ENCODE measurements around the gene GALNT9. TPM values are rescaled to one million over a fixed set of nuclear protein-coding genes. Genes with fewer than 3 reads are reported as not detected.

The GALNT9 gene
- total RNA-seq, 1 experiment from 2014 or later, result 0.44 TPM

DNA sequence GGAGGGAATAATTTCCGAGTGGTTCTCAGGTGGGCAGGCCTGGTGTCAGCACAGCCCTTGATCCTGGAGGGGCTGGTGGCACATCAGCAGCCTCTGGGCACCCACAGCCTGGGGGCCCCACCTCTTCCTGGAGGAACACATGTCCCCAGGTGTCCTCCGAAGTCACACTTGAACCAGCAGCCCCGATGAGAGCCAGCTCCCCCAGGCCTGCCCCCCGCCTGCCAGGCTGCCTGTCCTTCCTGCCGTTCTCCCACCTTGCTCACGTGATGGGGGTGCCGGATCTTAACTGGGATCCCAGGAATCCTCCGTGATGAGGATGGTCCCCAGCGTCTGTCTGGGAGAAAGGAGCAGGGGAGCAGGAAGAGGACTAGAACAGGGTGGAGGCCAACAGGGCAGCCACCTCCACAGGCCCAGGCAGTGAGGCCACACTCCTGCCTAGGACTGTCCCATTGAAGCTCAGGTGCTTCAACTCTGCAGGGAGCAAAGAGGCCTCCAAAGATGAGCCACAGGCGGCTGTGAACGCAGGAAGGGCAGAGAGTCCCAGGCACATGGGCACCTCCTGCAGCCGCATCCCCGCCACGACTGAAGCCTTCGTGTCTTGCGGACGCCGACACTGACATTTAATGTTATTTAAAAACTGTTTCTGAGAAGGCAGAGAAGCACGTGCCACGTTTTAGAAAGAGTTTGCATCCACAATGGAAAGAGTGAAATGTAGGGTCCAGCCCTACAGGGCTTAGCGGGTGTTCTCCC, 77.5 kb downstream of the GALNT9 start:
- no peak for ATAC-seq
- CTCF ChIA-PET, result no interaction called here
- Histone ChIP-seq H3K27me3 (ENCODE audit: low read length) (peaks cover 19% of the 10 kb centered on the region), H3K9me3 (ENCODE audit: low read length) (no peaks in the 10 kb centered on the region), H3K9ac (ENCODE audit: low read length) (no peak overlapping the region), H4K20me1 (ENCODE audit: low read length) (no peaks in the 10 kb centered on the region), H3K36me3 (ENCODE audit: low read depth, low read length) (no peaks in the 10 kb centered on the region), H3K27ac (ENCODE audit: low read length) (no peak overlapping the region), H3K4me3 (ENCODE audit: low read length) (no peak overlapping the region), H3K4me1 (ENCODE audit: insufficient read depth, low read length) (no peaks in the 10 kb centered on the region), H3F3A (ENCODE audit: low read length, unreplicated experiment) (no peaks in the 10 kb centered on the region), H3K4me2 (ENCODE audit: low read length) (no peak overlapping the region), H3K79me2 (ENCODE audit: low read length) (no peaks in the 10 kb centered on the region), H3K9me2 (replicated peaks; ENCODE audit: low read length) (no peaks in the 10 kb centered on the region), H2AFZ (ENCODE audit: low read length) (no peak overlapping the region)
- no peak for TF ChIP-seq EZH2 (IDR thresholded peaks at IDR 0.05; ENCODE audit: low read length, unreplicated experiment)
- TF ChIP-seq, protein P1, sequence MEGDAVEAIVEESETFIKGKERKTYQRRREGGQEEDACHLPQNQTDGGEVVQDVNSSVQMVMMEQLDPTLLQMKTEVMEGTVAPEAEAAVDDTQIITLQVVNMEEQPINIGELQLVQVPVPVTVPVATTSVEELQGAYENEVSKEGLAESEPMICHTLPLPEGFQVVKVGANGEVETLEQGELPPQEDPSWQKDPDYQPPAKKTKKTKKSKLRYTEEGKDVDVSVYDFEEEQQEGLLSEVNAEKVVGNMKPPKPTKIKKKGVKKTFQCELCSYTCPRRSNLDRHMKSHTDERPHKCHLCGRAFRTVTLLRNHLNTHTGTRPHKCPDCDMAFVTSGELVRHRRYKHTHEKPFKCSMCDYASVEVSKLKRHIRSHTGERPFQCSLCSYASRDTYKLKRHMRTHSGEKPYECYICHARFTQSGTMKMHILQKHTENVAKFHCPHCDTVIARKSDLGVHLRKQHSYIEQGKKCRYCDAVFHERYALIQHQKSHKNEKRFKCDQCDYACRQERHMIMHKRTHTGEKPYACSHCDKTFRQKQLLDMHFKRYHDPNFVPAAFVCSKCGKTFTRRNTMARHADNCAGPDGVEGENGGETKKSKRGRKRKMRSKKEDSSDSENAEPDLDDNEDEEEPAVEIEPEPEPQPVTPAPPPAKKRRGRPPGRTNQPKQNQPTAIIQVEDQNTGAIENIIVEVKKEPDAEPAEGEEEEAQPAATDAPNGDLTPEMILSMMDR (conservative IDR thresholded peaks at IDR 0.05; ENCODE audit: low read depth, low read length), result no peak
- no peak for TF ChIP-seq EZH2phosphoT487 (IDR thresholded peaks at IDR 0.05; ENCODE audit: borderline replicate concordance, low read length)
- intact Hi-C loops (cut with micrococcal nuclease), result no loop called here
- POLR2A ChIA-PET (ENCODE audit: unreplicated experiment), result no interaction called here
- no peak for DNase-seq
- BruUV-seq (replicated peaks), result no TSS peak

- TF ChIP-seq EZH2phosphoT487 (IDR thresholded peaks at IDR 0.05; ENCODE audit: borderline replicate concordance, low read length) (no peak), EZH2 (IDR thresholded peaks at IDR 0.05; ENCODE audit: low read length, unreplicated experiment) (no peak)
- TF ChIP-seq, protein P1 (conservative IDR thresholded peaks at IDR 0.05; ENCODE audit: low read depth, low read length), result no peak
- Histone ChIP-seq H3K27ac (ENCODE audit: low read length) (no peak overlapping the region), H2AFZ (ENCODE audit: low read length) (no peak overlapping the region), H3K9me2 (replicated peaks; ENCODE audit: low read length) (no peaks in the 10 kb centered on the region), H3K36me3 (ENCODE audit: low read depth, low read length) (no peaks in the 10 kb centered on the region), H3K4me1 (ENCODE audit: insufficient read depth, low read length) (no peaks in the 10 kb centered on the region), H3K9me3 (ENCODE audit: low read length) (no peaks in the 10 kb centered on the region), H4K20me1 (ENCODE audit: low read length) (no peaks in the 10 kb centered on the region), H3F3A (ENCODE audit: low read length, unreplicated experiment) (no peaks in the 10 kb centered on the region), H3K79me2 (ENCODE audit: low read length) (no peaks in the 10 kb centered on the region), H3K27me3 (ENCODE audit: low read length) (peaks cover 15% of the 10 kb centered on the region; the same call in 1 of the 2 replicates), H3K9ac (ENCODE audit: low read length) (no peak overlapping the region), H3K4me3 (ENCODE audit: low read length) (no peak overlapping the region), H3K4me2 (ENCODE audit: low read length) (no peak overlapping the region)
- ATAC-seq, result no peak
- intact Hi-C loops (cut with micrococcal nuclease), result no loop called here
- BruUV-seq (replicated peaks), result no TSS peak
- no peak for DNase-seq
- CTCF ChIA-PET, result no interaction called here
- POLR2A ChIA-PET (ENCODE audit: unreplicated experiment), result no interaction called here
Measured at GRCh38 chr12:132251310-132251709, 78.1 kb downstream of the GALNT9 start.

GRCh38 chr12:132250707-132251106, 78.7 kb downstream of the GALNT9 start:
- H3K9me2 ChIP-seq (replicated peaks; ENCODE audit: low read length), result no peaks in the 10 kb centered on the region
- no peaks in the 10 kb centered on the region for H3K79me2 ChIP-seq (ENCODE audit: low read length)
- intact Hi-C loops (cut with micrococcal nuclease), result no loop called here
- ChIA-PET CTCF (no interaction called here), POLR2A (ENCODE audit: unreplicated experiment) (no interaction called here)
- no TSS peak for BruUV-seq (replicated peaks)
- H3K27ac ChIP-seq (ENCODE audit: low read length), result no peak overlapping the region
- no peak overlapping the region for H3K4me3 ChIP-seq (ENCODE audit: low read length)
- no peak for TF ChIP-seq EZH2 (IDR thresholded peaks at IDR 0.05; ENCODE audit: low read length, unreplicated experiment)
- TF ChIP-seq, protein P1 (conservative IDR thresholded peaks at IDR 0.05; ENCODE audit: low read depth, low read length), result no peak
- TF ChIP-seq EZH2phosphoT487 (IDR thresholded peaks at IDR 0.05; ENCODE audit: borderline replicate concordance, low read length), result no peak
- no peak overlapping the region for H3K4me2 ChIP-seq (ENCODE audit: low read length)
- ATAC-seq (no peak), DNase-seq (no peak)
- no peaks in the 10 kb centered on the region for H3K9me3 ChIP-seq (ENCODE audit: low read length)
- no peak overlapping the region for H3K9ac ChIP-seq (ENCODE audit: low read length)
- no peaks in the 10 kb centered on the region for H3K4me1 ChIP-seq (ENCODE audit: insufficient read depth, low read length)
- no peaks in the 10 kb centered on the region for H3K36me3 ChIP-seq (ENCODE audit: low read depth, low read length)
- H3F3A ChIP-seq (ENCODE audit: low read length, unreplicated experiment), result no peaks in the 10 kb centered on the region
- no peaks in the 10 kb centered on the region for H4K20me1 ChIP-seq (ENCODE audit: low read length)
- peaks cover 13% of the 10 kb centered on the region; the same call in 1 of the 2 replicates for H3K27me3 ChIP-seq (ENCODE audit: low read length)
- no peak overlapping the region for H2AFZ ChIP-seq (ENCODE audit: low read length)
